GM21723 (cell line): ENCODE results near the gene HAND2.

Experiments used
- ATAC-seq: cut with Tn5 transposase; IDR thresholded peaks from one replicate; pipeline ENCODE4 v1.9.1; 2021; ENCODE audit warnings: mild to moderate bottlenecking, moderate library complexity; ENCODE audit not compliant: unreplicated experiment

Gene HAND2

DNA sequence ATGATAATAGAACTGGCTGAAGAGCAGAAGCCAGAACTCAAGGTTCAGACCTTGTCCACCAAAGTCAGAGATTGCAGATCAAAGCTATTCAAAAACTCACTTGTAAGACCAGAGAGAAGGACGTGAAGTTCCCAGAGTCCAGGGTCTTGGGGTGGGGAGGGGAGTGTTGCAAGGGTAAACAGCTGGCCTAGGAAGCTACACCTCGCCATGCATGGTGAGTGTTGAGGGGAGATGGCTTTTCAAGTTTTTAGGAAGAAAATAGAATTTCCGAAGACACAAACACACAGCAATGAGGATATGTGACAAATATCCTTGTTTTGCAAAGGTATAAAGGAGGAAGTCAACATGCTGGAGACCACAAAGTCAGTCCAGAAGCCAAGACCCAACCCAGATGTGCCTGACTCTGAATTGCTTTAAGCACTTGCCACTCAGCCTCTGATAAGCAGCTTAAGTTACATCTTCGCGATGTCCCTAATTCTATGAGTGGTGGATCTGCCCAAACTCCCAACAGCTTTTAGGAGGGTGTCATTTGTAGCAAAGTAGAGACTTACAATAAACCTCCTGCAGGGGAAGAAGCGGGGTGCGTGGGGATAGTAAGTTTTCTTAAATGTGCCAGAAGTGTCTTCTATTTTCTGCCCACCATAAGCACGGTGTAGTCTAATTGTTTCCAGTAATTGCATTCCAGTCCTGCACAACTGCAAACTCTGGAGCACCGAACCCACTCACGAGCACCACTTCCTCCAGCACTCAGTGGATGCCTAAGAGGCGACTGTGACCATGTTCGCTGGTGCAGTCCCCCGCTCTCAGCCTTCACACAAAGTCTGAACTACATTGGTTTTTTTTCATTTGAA, 26.5 kb downstream of the HAND2 start:
- ATAC-seq, result no peak

DNA sequence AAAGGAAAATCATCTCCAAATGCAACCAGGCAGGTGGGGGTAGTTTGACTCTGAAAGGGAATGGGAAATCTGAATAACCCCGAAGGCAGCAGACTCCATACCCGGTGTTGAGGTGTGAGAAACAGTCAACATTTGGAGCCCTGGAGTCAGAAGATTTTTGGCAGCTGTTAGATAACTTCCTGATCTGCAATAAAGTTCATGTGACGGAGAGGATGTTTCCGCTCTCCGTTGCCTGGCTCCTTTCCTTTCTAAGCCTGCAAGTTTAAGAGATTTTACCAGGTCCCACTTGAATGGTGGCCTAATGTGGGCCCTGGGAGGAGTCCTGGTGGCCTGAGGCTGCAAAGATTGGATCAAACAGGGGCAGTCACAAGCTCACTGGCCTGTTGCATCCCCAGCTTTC, 27.7 kb downstream of the HAND2 start:
- no peak for ATAC-seq

DNA sequence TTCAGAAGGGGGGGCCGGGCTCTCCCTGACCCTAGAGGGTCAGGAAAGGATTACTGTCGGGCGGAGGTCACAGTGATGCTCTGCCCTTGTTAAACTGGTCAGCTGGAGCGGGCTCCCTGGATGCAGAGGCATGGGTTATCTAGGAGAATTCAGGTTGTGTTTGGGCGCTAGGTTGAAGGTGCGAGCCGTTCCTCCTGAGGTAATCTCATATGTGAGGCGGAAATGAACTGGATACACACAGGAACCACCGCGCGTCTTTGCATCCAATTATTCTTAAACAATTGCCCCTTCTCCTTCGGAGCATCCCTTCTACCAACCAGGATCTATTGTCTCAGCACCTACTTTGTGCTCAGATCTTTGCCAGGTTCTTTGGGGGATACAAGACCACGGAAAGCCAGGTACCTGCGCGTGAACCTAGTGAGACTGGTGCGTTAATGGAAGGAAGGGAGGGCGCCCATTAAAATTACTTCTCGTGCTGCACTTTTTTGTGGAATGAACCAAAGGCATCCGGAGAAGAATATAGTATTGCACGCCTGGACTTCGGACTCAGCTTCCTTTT, 28.4 kb downstream of the HAND2 start:
- no peak for ATAC-seq

DNA sequence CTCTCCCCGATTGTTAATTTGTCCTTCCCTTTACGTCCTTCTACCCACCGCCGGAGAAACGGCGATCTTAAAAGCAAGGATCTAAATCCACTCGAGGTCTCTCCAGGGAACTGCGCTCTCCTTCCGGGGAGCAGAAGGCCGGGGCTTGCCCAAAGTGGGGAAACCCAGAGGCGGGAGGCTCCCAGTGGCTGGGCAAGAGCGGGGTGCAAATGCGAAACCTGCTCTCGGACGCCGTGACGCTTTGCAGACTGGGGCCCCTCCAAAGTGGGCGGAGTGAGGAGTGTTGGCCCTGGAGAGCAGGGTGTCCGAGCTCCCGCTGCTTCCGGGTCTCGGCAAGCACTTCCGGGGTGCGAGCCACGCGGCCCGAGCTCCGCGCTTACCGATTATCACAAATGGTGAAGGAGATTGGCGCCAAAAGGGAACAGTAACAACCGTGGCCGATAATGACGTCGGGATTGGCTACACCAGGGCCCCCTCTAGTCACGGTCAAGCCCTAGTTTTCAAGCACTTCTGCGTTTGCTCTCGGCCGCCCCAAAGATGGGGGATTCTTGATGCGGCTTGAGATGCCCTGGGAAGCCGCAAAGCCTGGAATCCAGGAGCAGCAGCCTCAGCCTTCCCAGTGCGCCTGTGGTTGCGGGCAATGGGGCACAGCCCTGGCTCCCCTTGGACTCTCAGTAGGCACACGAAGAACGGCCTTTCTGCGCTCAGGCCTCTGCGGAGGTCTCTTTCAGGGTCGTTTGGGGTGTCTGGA, 29.0 kb downstream of the HAND2 start:
- no peak for ATAC-seq

DNA sequence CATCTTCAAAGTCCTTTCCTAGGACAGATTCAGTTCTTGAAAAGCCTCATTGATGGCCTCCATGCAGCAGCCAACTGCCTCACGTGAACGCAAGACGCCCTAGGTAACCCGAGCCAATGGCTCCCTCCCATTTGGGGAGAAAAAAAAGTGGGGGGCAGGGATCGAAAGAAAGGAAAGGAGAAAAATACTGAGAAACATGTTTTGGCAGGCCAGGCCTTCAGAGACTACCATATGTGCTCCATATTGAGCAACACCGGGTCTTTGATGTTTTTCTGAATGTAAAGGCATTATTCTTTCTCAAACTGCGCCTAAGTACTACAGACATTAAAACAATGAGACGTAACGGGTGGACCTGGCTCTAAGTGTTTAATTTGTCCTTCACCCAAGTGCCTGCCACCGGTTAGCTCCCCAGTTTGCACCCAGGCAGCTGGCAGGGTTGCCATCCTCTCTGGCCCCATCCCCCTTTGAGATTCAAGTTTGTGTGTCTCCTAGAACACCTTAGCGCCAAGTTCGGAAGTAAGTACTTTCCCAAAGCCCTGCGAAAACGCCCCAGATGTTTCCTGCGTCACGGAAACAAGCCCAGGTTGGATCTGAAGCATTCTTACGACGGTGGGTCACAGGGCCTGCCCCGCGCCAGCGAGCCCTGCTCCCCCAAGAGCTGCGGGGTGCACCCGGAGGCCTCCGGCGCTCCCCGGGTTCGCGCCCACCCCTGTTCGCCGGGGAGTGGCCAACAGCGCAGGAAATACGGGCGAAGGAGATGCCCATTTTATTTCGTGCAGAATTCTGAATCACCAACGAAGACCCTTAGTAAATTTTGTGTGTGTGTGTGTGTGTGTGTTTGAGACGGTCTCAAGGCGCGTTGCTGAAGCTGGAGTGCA, 30.1 kb downstream of the HAND2 start:
- no peak for ATAC-seq

DNA sequence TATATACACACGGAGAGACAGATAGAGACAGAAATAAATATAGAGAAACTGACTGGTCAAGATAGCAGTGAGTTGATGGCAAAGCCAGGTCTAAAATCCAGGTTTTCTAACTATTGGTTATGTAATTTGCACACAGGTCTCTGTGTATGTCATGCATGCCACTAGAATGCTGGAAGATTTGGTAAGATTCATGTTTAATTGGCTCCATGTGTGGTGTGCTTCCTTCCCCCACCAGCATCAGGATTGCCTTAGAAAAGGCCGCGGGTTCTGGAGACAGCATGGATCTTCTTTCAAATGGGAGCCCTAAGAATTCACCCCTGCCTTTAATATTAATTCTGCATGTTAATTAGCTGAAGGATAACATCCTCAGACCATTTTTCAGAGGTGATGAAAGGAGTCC, 31.3 kb downstream of the HAND2 start:
- ATAC-seq, result no peak

DNA sequence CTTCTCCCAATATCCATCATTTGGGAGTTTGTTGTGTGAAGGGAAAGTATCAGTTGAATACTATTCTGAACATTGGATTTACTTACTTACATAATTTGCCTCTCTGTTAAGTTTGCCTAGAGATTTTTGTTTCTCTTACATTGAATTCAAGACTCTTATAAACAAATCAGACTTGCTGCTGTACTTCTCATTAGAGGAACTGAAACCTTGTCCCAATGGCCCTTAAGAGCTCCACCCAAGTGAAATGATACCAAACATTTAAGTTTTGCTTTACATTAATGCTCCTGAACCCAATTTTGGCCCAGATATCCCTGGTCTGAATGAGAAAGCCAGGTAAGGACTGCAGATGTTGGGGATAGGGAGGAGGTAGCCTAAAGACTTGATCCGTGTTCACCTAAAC, 32.0 kb downstream of the HAND2 start:
- ATAC-seq, result peak; percentile 54

DNA sequence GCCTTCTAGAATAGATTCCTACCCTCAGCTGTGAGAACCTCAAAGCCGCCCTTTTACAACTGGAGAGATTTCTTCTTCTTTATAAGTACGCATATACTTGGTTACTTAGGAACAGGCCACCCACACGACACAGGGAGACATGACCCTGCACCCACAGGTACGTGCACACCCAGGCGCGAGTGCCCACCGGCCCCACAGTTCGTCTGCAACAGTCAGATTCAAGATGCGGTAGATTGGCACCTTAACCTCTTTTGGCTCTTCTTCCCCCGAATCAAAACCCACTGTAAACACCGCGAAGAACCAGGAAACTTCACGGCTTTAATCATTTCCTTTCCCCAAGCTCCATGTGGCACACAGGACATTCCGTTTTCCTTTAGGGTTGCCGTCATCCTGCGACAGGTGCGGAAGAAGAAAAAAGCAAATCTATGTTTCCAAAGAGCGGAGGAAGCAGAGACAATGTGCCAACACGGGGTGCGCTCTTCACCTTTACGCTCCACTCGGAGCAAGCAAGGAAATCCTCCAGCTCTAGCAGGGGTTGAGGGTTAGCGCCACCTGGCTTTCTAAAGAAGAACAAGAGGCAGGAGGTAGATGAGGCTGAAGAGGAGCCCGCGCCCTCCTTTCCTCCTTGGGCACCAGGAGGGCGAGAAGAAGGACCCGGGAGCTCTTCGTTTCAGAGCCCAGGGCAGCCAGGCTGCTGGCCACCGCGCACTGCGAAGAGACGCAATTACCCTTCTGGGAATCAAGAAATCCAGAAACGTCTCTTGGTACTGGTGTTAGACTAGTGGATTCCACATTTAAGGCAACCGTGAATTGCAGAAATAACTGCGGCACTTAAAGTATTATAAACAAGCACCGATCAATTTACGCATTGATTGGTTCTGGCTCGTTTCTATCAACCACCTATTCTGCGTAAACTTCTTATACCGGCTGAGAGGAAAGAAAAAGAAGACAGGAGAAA, 35.7 kb downstream of the HAND2 start:
- ATAC-seq, result peak; percentile 98

DNA sequence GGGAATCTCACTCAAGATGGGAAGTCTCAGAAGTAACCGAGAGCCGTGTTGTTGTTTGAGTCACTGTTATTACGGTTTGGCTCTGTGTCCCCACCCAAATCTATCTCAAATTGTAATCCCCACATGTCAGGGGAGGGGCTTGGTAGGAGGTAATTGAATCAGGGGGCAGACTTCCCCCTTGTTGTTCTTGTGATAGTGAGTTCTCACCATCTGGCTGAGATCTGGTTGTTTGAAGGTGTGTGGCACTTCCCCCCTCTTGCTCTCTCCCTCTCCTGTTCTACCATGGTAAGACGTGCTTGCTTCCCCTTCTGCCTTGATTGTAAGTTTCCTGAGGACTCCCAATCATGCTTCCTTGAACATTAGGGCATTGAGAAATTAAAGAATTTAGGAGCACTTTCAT, 37.0 kb downstream of the HAND2 start:
- no peak for ATAC-seq

DNA sequence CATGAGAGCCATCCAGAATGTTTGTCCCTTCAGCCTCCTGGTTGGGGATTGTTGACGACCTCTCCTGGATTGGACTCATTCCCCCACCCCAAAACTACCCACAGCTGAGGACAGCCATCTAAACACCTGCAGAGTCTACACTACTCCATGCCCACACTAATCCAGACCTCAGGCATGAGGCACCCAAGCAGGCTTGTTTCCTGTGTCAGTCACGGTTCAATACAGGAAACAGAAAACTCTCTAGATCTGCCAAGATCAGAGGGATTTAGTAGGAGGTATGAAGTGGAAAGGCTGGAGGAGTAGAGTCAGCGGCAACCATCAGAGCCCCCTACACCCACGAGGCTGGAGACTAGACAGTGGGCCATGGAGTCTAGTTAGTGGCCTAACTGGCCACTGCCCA, 37.7 kb downstream of the HAND2 start:
- no peak for ATAC-seq

DNA sequence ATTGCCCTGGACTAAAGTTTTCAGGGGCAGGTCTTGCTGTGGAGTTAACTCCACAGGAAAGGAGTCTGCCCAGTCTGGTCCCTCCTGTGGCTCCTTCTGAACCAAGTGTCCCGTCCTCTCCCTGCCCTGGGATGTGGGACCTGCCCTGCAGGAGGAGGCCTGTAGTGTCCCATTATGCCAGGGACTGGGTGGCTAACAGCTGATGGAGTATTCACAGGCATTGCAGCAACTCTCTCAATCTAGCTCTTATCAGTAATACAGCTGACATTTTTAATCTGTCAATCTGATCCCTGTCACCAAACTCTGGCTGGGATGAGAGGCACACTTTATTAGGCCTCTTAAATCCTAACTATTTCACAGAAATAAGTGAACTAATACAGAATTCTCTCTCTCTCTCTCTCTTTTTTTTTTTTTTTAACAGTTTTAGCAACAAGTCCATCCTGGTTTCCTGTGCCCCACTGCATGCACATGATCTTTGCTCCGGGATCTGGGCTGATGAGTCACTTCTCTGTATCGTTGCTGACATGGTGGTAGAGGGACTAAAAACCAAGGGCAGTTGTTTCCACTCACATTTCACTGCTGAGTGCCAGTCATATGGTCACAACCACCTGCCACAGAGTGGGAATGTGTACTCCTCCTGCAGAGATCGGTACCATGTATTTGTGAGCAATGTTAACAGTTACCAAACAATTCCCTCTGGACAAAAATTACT, 39.1 kb downstream of the HAND2 start:
- no peak for ATAC-seq

DNA sequence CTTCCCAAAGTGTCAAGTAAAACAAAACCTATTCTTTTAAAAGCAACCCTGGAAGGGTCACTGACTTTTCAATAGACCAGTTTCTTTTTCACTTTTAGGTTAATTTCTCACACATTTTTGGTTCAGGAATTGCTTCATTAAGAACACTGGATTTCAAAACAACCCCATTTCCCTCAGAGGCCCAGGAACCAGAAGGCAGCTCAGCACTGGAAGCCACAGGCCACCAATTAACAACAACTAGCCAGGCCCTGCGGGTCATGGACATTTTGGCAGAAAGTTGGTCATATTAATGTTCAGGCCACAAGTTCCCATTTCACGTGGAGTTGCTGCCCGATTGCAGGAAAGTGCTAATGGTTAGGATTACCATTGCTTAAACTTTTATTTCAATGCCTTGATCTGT, 39.8 kb downstream of the HAND2 start:
- ATAC-seq, result no peak

DNA sequence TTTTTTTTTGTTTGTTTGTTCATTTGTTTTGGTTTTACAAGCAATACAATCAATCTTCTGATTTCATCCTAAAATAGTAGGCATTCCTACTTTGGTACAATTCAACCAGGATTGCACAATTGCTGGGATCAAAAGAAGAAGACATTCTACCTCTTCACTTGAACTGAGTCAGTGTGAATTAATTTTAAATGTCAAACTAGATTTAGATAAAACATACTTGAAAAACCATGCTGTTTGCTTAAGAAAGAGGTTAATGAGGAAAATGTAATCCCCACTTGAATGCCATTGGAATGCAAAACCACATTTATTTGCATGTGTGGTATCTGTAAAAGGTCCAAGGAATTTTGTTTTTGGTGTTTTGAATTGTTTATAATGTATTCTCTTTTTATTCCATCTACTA, 40.5 kb downstream of the HAND2 start:
- no peak for ATAC-seq

DNA sequence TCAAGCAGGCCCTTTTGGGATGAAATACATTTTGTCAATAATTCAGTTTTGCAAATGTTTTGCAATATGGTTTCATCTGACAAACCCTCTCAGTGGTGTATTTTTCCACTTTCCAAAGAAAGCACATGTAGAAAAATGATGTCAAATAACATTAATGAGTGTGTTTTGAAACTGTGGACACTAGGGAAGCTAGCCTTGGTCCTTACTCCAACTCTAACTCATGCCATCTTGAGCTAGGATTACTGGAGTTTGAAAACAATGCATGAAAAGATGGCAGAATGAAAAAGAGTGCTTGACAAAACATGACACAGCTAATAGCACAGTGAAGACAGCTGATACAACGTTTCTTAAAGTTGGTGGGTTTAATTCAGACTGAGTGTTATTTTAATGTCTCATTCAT, 41.4 kb downstream of the HAND2 start:
- no peak for ATAC-seq

DNA sequence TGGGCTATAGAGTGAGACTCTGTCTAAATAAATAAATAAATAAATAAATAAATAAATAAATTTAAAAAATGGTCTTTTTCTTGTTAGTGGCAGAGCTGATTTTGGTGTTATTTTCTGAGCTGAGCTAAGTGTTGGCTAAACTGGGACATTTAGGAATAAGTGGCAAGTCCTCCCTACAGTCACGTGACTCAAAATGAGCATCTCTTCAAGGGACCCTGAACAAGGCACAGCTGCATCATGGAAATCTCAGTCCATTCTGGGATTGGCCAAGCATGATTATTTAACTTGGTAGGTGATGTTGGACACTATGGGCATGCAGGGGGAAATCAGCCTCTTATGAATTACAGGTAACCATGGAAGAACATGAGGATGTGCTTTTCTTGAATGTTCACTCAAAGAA, 42.0 kb downstream of the HAND2 start:
- ATAC-seq, result no peak

DNA sequence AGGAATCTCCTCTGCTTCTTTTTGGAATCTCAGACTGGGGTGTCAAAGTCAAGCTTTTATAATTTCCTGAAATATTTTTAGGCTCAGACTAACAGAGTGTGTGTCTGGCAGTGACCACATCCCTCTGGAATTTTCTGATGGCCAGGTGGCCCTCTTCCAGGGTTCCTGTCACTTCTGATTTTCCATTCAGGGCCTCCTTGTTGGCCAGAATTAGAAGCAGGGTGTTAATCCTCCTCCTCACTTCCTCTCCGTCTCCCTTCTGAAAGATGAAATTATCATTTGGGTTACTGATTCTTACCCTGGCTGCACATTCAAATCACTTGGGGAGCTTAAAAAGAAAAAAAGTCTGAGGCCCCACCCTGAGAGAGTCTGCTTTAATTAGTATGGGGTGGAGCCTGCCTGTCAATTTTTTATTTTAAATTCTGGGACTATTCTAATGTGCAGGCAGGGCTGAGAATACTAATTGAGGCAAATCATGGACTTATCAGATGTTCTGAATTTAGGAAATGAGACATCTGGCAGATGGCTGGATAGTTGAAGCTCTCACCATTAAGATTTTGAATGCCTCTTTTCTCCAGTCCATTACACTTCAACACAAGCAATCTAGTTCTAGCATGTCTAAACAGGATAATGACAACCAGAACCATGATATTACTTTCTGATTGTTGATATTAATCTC, 43.2 kb downstream of the HAND2 start:
- ATAC-seq, result no peak

DNA sequence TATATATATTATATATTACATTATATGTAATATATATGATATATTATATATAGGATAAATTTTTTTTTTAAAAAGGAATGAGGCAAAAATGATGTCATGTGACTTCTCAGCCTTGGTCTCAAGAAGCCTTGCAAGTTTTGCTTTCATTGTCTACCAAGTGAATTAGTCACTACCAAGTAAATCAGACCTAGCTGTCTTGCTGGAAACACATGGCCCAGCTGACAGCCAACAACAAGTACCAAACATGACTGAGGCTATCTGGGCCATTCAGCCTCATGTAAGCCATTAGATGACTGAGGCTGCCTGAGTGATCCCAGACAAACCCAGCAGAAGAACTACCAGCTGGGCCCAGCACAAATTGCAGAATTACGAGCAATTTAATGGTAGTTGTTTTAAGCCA, 44.9 kb downstream of the HAND2 start:
- ATAC-seq, result no peak

DNA sequence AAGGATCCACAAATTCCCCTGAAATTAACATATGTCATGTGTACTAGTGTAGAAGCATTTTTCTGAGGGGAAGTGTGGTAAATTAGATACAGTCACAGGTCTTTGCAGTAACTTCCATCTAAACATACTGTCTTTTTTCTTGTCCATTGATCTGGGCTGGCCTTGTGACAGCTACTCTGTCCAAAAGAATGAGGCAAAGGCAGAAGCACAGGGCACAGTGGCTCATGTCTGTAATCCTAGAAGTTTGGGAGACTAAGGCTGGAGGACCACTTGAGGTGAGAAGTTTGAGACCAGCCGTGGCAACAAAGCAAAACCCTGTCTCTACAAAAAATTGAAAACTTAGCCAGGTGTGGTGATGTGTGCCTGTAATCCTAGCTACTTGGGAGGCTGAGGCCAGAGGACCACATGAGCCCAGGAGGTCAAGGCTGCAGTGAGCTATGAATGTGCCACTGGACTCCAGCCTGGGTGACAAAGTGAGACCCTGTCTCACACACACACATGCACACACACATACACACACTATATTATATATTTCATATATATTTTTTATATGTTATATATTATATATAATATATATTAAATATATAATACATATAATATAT, 47.6 kb downstream of the HAND2 start:
- ATAC-seq, result no peak
